Measurements from ENCODE around the gene CYTH1.

Gene CYTH1

GRCh38 chr17:78661093-78661770, 120.8 kb downstream of the CYTH1 start:
- H2AFZ ChIP-seq (ENCODE audit: low read depth): no peak overlapping the region
- H3K4me1 ChIP-seq (ENCODE audit: low read depth, poor library complexity, severe bottlenecking): no peaks in the 10 kb centered on the region
- no peak overlapping the region for H3K27ac ChIP-seq
- H3K79me2 ChIP-seq (ENCODE audit: insufficient read depth, low read depth): no peaks in the 10 kb centered on the region
- no peak for TF ChIP-seq CTCF (conservative IDR thresholded peaks at IDR 0.05; ENCODE audit: low read depth, low read length)
- no peak overlapping the region for H3K9ac ChIP-seq
- H4K20me1 ChIP-seq (ENCODE audit: insufficient read depth): no peaks in the 10 kb centered on the region
- no peaks in the 10 kb centered on the region for H3K27me3 ChIP-seq (ENCODE audit: insufficient read depth, low read depth)
- H3K36me3 ChIP-seq (ENCODE audit: insufficient read depth): no peaks in the 10 kb centered on the region
- no peak overlapping the region for H3K4me2 ChIP-seq
- no peak overlapping the region for H3K4me3 ChIP-seq (IDR thresholded peaks at IDR 0.05; ENCODE audit: insufficient read depth, low read depth, low read length)

- Histone ChIP-seq H4K20me1 (ENCODE audit: insufficient read depth) (no peaks in the 10 kb centered on the region), H3K79me2 (ENCODE audit: insufficient read depth, low read depth) (no peaks in the 10 kb centered on the region), H3K27me3 (ENCODE audit: insufficient read depth, low read depth) (no peaks in the 10 kb centered on the region), H2AFZ (ENCODE audit: low read depth) (no peak overlapping the region), H3K4me3 (IDR thresholded peaks at IDR 0.05; ENCODE audit: insufficient read depth, low read depth, low read length) (no peak overlapping the region), H3K4me1 (ENCODE audit: low read depth, poor library complexity, severe bottlenecking) (no peaks in the 10 kb centered on the region), H3K4me2 (no peak overlapping the region), H3K9ac (no peak overlapping the region), H3K27ac (no peak overlapping the region), H3K36me3 (ENCODE audit: insufficient read depth) (no peaks in the 10 kb centered on the region)
- TF ChIP-seq CTCF (conservative IDR thresholded peaks at IDR 0.05; ENCODE audit: low read depth, low read length): no peak
These were observed 122.5 kb downstream of the CYTH1 start for GRCh38 chr17:78659546-78659945.

GRCh38 chr17:78658281-78658785, 123.7 kb downstream of the CYTH1 start:
- Histone ChIP-seq H3K9ac (no peak overlapping the region), H3K79me2 (ENCODE audit: insufficient read depth, low read depth) (no peaks in the 10 kb centered on the region), H3K4me2 (no peak overlapping the region), H2AFZ (ENCODE audit: low read depth) (no peak overlapping the region), H3K36me3 (ENCODE audit: insufficient read depth) (no peaks in the 10 kb centered on the region), H3K4me1 (ENCODE audit: low read depth, poor library complexity, severe bottlenecking) (no peaks in the 10 kb centered on the region), H4K20me1 (ENCODE audit: insufficient read depth) (no peaks in the 10 kb centered on the region), H3K27me3 (ENCODE audit: insufficient read depth, low read depth) (no peaks in the 10 kb centered on the region), H3K4me3 (IDR thresholded peaks at IDR 0.05; ENCODE audit: insufficient read depth, low read depth, low read length) (no peak overlapping the region), H3K27ac (no peak overlapping the region)
- TF ChIP-seq CTCF (conservative IDR thresholded peaks at IDR 0.05; ENCODE audit: low read depth, low read length): no peak

GRCh38 chr17:78655251-78655940, 126.7 kb downstream of the CYTH1 start:
- H3K27me3 ChIP-seq (ENCODE audit: insufficient read depth, low read depth): no peaks in the 10 kb centered on the region; the same call in 1 of the 2 replicates
- TF ChIP-seq CTCF (conservative IDR thresholded peaks at IDR 0.05; ENCODE audit: low read depth, low read length): no peak
- H4K20me1 ChIP-seq (ENCODE audit: insufficient read depth): no peaks in the 10 kb centered on the region
- no peaks in the 10 kb centered on the region for H3K79me2 ChIP-seq (ENCODE audit: insufficient read depth, low read depth)
- H3K9ac ChIP-seq: no peak overlapping the region
- no peak overlapping the region for H3K27ac ChIP-seq
- no peaks in the 10 kb centered on the region for H3K36me3 ChIP-seq (ENCODE audit: insufficient read depth)
- no peak overlapping the region for H3K4me3 ChIP-seq (IDR thresholded peaks at IDR 0.05; ENCODE audit: insufficient read depth, low read depth, low read length)
- no peaks in the 10 kb centered on the region for H3K4me1 ChIP-seq (ENCODE audit: low read depth, poor library complexity, severe bottlenecking)
- H3K4me2 ChIP-seq: no peak overlapping the region
- no peak overlapping the region for H2AFZ ChIP-seq (ENCODE audit: low read depth)

Data from KMS-11 (cell line).